GM12874 (cell line): ENCODE measurements around the gene ROR2.

Experiments
- TF ChIP-seq, protein P1 (sequence below): IDR thresholded peaks from 2 replicates; pipeline ENCODE4 v1.5.1; 2011; ENCODE audit warnings: low read depth, mild to moderate bottlenecking, control low read depth, low read length, moderate library complexity; ENCODE audit not compliant: insufficient read depth

ROR2 gene

DNA sequence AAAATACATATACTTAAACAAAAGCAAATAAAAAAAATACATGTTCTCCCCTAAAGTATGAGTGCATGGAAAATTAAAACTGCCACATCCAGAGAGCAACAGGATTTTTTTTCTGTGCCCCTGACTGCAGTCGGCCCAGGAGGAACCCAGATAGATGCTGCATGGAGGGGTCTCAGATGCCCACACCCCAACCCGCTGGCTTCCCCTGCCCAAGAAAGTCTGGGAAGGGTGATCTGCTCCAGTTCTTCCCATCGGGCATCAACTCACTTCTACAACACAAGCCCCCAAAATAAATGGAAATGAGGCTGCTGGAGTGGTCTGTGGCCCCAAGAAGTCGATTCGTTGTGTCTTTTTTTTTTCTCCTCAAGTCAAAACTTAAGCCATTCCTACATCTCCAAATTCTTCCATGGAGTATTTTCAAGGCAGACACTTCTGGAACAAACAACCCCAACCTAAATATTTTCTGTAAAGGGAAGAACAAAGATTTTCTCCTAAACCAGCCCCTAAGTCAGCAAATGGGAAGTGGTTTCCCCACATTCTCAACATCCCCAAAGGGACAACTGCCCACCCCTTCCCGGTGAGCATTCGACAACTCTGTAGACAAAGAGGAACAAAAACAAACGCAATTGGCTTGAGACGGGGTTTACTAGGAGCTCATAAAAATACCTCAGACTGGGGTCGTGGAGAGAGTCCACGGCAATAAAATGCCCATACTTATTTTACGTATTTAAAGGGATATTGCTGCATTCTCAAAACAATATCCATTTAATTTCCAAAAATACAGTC, 46.7 kb downstream of the ROR2 start:
- TF ChIP-seq, protein P1, sequence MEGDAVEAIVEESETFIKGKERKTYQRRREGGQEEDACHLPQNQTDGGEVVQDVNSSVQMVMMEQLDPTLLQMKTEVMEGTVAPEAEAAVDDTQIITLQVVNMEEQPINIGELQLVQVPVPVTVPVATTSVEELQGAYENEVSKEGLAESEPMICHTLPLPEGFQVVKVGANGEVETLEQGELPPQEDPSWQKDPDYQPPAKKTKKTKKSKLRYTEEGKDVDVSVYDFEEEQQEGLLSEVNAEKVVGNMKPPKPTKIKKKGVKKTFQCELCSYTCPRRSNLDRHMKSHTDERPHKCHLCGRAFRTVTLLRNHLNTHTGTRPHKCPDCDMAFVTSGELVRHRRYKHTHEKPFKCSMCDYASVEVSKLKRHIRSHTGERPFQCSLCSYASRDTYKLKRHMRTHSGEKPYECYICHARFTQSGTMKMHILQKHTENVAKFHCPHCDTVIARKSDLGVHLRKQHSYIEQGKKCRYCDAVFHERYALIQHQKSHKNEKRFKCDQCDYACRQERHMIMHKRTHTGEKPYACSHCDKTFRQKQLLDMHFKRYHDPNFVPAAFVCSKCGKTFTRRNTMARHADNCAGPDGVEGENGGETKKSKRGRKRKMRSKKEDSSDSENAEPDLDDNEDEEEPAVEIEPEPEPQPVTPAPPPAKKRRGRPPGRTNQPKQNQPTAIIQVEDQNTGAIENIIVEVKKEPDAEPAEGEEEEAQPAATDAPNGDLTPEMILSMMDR: no peak

GRCh38 chr9:91902475-91903125, 47.4 kb downstream of the ROR2 start:
- TF ChIP-seq, protein P1: no peak

DNA sequence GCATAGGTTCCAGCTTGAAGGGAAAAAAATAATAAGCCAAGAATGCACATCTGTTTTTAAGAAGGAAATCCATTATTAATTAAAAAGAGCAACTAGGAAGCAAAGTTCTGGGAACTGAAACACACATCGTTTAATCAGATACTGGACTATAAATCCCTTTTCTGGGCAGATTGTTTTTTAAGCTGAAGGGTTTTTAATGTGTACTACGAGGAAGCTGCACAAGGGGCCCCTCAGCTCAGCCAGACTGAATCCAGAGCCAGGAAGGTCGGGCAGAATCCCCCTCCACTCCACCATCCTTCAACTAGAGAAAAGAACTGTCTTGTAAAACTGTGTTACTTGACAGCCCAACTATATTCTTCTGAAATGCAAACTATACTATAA, 49.2 kb downstream of the ROR2 start:
- TF ChIP-seq, protein P1: no peak

- TF ChIP-seq, protein P1: no peak
These were observed 49.8 kb downstream of the ROR2 start for GRCh38 chr9:91900055-91900796.

- TF ChIP-seq, protein P1: no peak
These were observed 50.4 kb downstream of the ROR2 start for GRCh38 chr9:91899594-91899993.

DNA sequence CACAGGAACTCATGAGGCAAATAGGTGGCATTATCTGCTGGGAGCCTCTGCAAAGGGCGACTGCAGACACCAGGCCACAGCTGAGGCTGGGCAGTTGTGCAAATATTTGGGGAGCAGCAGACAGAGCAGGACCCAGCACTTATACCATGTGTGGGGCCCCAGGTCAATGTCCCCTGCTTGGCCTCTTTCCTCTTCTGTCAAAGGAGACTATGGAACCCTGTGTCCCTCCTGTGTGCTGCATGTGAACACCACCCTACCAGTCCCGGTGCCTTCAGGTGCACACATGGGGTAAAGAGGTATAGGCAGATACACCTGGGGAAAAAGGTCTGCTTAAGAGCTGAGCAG, 50.8 kb downstream of the ROR2 start:
- TF ChIP-seq, protein P1: no peak

- TF ChIP-seq, protein P1: no peak
These were observed 51.4 kb downstream of the ROR2 start for GRCh38 chr9:91898451-91899218.
